Brain microvascular endothelial cell (primary cell): ENCODE results near the gene RAB25.

Experiments
- DNase-seq: peaks from one replicate; pipeline ENCODE4 v3.0.0-alpha.2; 2020
- H3K27ac ChIP-seq: fragments of 250-450 bp; sonication (Bioruptor Pico); 2 replicates; pipeline ENCODE4 v1.5.1; 2020; ENCODE audit warnings: mild to moderate bottlenecking, moderate library complexity
- H3K27me3 ChIP-seq: fragments of 250-450 bp; sonication (Bioruptor Pico); replicated peaks from 2 replicates; pipeline ENCODE4 v1.5.1; 2020; ENCODE audit warnings: mild to moderate bottlenecking
- H3K36me3 ChIP-seq: fragments of 250-450 bp; sonication (Bioruptor Pico); replicated peaks from 2 replicates; pipeline ENCODE4 v1.5.1; 2020; ENCODE audit warnings: mild to moderate bottlenecking
- H3K4me3 ChIP-seq: 2 replicates; pipeline ENCODE4 v1.5.1; 2011; ENCODE audit warnings: low read depth, mild to moderate bottlenecking, control low read depth, low read length, moderate library complexity
- in situ Hi-C: cut with HindIII; loops from 2 replicates; pipeline ENCODE4 v1.10.0; 2017; ENCODE audit warnings: low sequenced_read_pairs, low pct_ligation_motif_present
- TF ChIP-seq, protein P1 (sequence below): IDR thresholded peaks from 2 replicates; pipeline ENCODE4 v1.5.1; 2011; ENCODE audit warnings: low read depth, mild to moderate bottlenecking, moderate library complexity, low read length, control low read depth, inconsistent platforms; ENCODE audit errors: missing control alignments

RAB25 gene

GRCh38 chr1:156074661-156075060 lies 13.7 kb downstream of the RAB25 start:
- no peak overlapping the region for H3K27ac ChIP-seq
- no peaks in the 10 kb centered on the region for H3K27me3 ChIP-seq
- TF ChIP-seq, protein P1, sequence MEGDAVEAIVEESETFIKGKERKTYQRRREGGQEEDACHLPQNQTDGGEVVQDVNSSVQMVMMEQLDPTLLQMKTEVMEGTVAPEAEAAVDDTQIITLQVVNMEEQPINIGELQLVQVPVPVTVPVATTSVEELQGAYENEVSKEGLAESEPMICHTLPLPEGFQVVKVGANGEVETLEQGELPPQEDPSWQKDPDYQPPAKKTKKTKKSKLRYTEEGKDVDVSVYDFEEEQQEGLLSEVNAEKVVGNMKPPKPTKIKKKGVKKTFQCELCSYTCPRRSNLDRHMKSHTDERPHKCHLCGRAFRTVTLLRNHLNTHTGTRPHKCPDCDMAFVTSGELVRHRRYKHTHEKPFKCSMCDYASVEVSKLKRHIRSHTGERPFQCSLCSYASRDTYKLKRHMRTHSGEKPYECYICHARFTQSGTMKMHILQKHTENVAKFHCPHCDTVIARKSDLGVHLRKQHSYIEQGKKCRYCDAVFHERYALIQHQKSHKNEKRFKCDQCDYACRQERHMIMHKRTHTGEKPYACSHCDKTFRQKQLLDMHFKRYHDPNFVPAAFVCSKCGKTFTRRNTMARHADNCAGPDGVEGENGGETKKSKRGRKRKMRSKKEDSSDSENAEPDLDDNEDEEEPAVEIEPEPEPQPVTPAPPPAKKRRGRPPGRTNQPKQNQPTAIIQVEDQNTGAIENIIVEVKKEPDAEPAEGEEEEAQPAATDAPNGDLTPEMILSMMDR, result no peak
- DNase-seq, result no peak
- in situ Hi-C loops, result no loop called here
- peaks cover 12% of the 10 kb centered on the region for H3K36me3 ChIP-seq
- H3K4me3 ChIP-seq, result no peak overlapping the region

- Histone ChIP-seq H3K27me3 (no peaks in the 10 kb centered on the region), H3K36me3 (peaks cover 12% of the 10 kb centered on the region), H3K4me3 (no peak overlapping the region), H3K27ac (no peak overlapping the region)
- TF ChIP-seq, protein P1, result peak; percentile 14
- in situ Hi-C loops, result no loop called here
- DNase-seq, result no peak
Observed at GRCh38 chr1:156075162-156075561, 14.2 kb downstream of the RAB25 start.

GRCh38 chr1:156075775-156076204 lies 14.8 kb downstream of the RAB25 start:
- no peak overlapping the region for H3K27ac ChIP-seq
- no peaks in the 10 kb centered on the region for H3K27me3 ChIP-seq
- H3K36me3 ChIP-seq, result peaks cover 12% of the 10 kb centered on the region
- DNase-seq, result no peak
- no peak overlapping the region for H3K4me3 ChIP-seq
- TF ChIP-seq, protein P1, result no peak
- in situ Hi-C loops, result no loop called here

DNA sequence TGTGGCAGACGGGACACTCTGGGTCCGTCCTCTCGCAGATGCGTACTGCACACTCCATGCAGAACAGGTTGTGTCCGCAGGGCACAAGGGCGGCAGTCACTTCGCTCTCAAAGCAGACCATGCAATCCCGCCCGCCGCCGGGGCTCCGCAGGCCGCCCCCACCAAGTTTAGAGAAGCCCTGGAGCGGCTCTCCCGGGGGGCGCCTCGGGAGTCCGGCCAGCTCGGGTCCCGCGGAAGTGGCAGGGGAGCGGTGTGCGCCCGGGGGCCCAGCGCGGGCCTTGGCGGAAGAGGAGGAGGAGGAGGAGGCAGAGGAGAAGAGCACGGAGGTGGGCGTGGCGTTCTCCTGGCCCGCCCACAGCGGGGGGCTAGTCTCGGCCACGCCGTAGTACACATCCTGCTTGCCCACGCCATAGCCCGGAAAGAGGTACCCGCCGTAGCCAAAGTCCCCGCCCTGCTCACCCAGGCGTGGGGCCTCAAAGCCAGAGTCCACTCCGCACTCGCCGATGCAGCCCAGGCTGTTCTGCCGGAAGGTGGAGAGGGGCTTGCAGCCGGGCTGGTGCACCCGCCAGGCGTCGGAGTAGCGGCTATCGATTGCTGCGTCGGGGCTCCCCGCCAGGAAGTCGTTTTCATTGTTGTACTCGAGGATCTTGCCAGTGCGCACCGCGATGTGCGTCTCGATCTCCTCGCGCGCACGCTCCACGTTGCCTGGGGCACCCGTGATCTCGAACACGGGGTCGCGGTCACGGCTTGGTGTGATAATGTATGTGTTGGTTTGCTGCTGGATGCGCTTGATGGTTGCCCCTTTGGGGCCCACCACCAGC lies 15.9 kb downstream of the RAB25 start:
- DNase-seq, result no peak
- Histone ChIP-seq H3K27me3 (no peaks in the 10 kb centered on the region), H3K27ac (no peak overlapping the region), H3K36me3 (peaks cover 12% of the 10 kb centered on the region), H3K4me3 (peak overlapping the region; percentile 20)
- TF ChIP-seq, protein P1, result no peak
- in situ Hi-C loops, result no loop called here

GRCh38 chr1:156077430-156077760 lies 16.4 kb downstream of the RAB25 start:
- H3K27me3 ChIP-seq, result no peaks in the 10 kb centered on the region
- TF ChIP-seq, protein P1, result no peak
- no peak overlapping the region for H3K27ac ChIP-seq
- peaks cover 12% of the 10 kb centered on the region for H3K36me3 ChIP-seq
- no peak overlapping the region for H3K4me3 ChIP-seq
- in situ Hi-C loops, result no loop called here
- DNase-seq, result no peak

DNA sequence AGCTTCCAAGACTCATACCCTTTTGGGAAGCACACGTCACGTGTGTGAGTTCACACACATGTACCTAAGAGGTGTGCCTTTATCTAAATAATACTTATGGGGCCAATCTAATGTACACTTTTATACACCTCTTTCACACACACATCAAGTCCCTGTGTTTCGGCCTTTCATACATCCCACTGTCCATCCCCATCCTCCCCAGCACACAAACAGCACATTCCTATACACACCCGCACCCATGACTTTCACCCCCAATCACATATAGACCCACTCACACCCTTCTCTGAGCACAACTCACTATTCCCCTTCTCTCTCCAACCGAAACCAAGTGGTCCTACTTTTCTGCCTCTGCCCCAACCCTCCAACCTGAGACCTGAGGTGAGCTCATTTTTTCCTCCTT lies 17.8 kb downstream of the RAB25 start:
- no peak overlapping the region for H3K4me3 ChIP-seq
- no peaks in the 10 kb centered on the region for H3K27me3 ChIP-seq
- H3K36me3 ChIP-seq, result peaks cover 12% of the 10 kb centered on the region
- TF ChIP-seq, protein P1, result no peak
- no peak for DNase-seq
- no peak overlapping the region for H3K27ac ChIP-seq
- in situ Hi-C loops, result no loop called here
